ENCODE data around the gene SPTBN5. TPM values are rescaled to one million over a fixed set of nuclear protein-coding genes. Genes with fewer than 3 reads are reported as not detected.

SPTBN5 gene
- total RNA-seq, 2 donors from 2014 or later, result 0.63 to 1.3 TPM

GRCh38 chr15:41925086-41925608 is 31.3 kb upstream of the SPTBN5 start:
- H3K27ac ChIP-seq, result no peak overlapping the region
- no peak overlapping the region for H3K4me3 ChIP-seq
- H3K27me3 ChIP-seq, result no peaks in the 10 kb centered on the region
- no peaks in the 10 kb centered on the region for H3K36me3 ChIP-seq
- H3K9me3 ChIP-seq, result no peaks in the 10 kb centered on the region
- peaks cover 0 to 71% of the 10 kb centered on the region in 2 donors for H3K4me1 ChIP-seq
- no peak for DNase-seq (ENCODE audit: low spot score)
- TF ChIP-seq CTCF (IDR thresholded peaks at IDR 0.05), result no peak

GRCh38 chr15:41923401-41923997 is 29.6 kb upstream of the SPTBN5 start:
- no peak for TF ChIP-seq CTCF (IDR thresholded peaks at IDR 0.05)
- no peak for DNase-seq (ENCODE audit: low spot score)
- no peaks in the 10 kb centered on the region for H3K9me3 ChIP-seq
- no peaks in the 10 kb centered on the region for H3K27me3 ChIP-seq
- H3K4me3 ChIP-seq, result no peak overlapping the region
- H3K27ac ChIP-seq, result no peak overlapping the region
- H3K36me3 ChIP-seq, result peaks cover 7% of the 10 kb centered on the region
- H3K4me1 ChIP-seq, result peaks cover 0 to 71% of the 10 kb centered on the region in 2 donors

- H3K27ac ChIP-seq, result no peak overlapping the region
Measured at GRCh38 chr15:41922353-41922752, 28.5 kb upstream of the SPTBN5 start.

GRCh38 chr15:41921639-41922038 is 27.8 kb upstream of the SPTBN5 start:
- Histone ChIP-seq H3K4me3 (no peak overlapping the region), H3K4me1 (peaks cover 0 to 74% of the 10 kb centered on the region in 2 donors), H3K9me3 (no peaks in the 10 kb centered on the region), H3K27ac (peak overlapping the region; percentile 86 to 91), H3K36me3 (peaks cover 11% of the 10 kb centered on the region), H3K27me3 (no peaks in the 10 kb centered on the region)
- no peak for TF ChIP-seq CTCF (IDR thresholded peaks at IDR 0.05)
- DNase-seq (ENCODE audit: low spot score), result no peak

More at GRCh38 chr15:41922353-41922752, 28.5 kb upstream of the SPTBN5 start:
- Histone ChIP-seq H3K4me3 (no peak overlapping the region), H3K36me3 (peaks cover 11% of the 10 kb centered on the region), H3K27me3 (no peaks in the 10 kb centered on the region), H3K9me3 (no peaks in the 10 kb centered on the region), H3K4me1 (peaks cover 0 to 72% of the 10 kb centered on the region in 2 donors)
- no peak for TF ChIP-seq CTCF (IDR thresholded peaks at IDR 0.05)
- DNase-seq (ENCODE audit: low spot score), result no peak

- H3K4me1 ChIP-seq, result peaks cover 0 to 74% of the 10 kb centered on the region in 2 donors
- H3K4me3 ChIP-seq, result no peak overlapping the region
Measured at GRCh38 chr15:41921167-41921566, 27.3 kb upstream of the SPTBN5 start.

More at GRCh38 chr15:41921167-41921566, 27.3 kb upstream of the SPTBN5 start:
- peak overlapping the region; percentile 86 to 91 for H3K27ac ChIP-seq
- no peaks in the 10 kb centered on the region for H3K9me3 ChIP-seq
- TF ChIP-seq CTCF (IDR thresholded peaks at IDR 0.05), result no peak
- DNase-seq (ENCODE audit: low spot score), result no peak
- peaks cover 11% of the 10 kb centered on the region for H3K36me3 ChIP-seq
- H3K27me3 ChIP-seq, result no peaks in the 10 kb centered on the region
